ENCODE results near the gene RAB19.

- TF ChIP-seq HNF4G (IDR thresholded peaks at IDR 0.05) (no peak), CTCF (IDR thresholded peaks at IDR 0.05; ENCODE audit: low read depth, low read length, missing input control) (no peak), GABPA (IDR thresholded peaks at IDR 0.05 in 1 of 2, conservative IDR thresholded peaks at IDR 0.05 in 1 of 2) (no peak), ZBTB33 (IDR thresholded peaks at IDR 0.05) (no peak), TAF1 (conservative IDR thresholded peaks at IDR 0.05) (no peak), NR2F2 (IDR thresholded peaks at IDR 0.05) (no peak), RAD21 (IDR thresholded peaks at IDR 0.05) (no peak), SP1 (IDR thresholded peaks at IDR 0.05) (no peak), FOXA2 (IDR thresholded peaks at IDR 0.05) (no peak), JUND (IDR thresholded peaks at IDR 0.05) (no peak), YY1 (IDR thresholded peaks at IDR 0.05) (no peak), RXRA (IDR thresholded peaks at IDR 0.05) (no peak)
- TF ChIP-seq, protein P1, sequence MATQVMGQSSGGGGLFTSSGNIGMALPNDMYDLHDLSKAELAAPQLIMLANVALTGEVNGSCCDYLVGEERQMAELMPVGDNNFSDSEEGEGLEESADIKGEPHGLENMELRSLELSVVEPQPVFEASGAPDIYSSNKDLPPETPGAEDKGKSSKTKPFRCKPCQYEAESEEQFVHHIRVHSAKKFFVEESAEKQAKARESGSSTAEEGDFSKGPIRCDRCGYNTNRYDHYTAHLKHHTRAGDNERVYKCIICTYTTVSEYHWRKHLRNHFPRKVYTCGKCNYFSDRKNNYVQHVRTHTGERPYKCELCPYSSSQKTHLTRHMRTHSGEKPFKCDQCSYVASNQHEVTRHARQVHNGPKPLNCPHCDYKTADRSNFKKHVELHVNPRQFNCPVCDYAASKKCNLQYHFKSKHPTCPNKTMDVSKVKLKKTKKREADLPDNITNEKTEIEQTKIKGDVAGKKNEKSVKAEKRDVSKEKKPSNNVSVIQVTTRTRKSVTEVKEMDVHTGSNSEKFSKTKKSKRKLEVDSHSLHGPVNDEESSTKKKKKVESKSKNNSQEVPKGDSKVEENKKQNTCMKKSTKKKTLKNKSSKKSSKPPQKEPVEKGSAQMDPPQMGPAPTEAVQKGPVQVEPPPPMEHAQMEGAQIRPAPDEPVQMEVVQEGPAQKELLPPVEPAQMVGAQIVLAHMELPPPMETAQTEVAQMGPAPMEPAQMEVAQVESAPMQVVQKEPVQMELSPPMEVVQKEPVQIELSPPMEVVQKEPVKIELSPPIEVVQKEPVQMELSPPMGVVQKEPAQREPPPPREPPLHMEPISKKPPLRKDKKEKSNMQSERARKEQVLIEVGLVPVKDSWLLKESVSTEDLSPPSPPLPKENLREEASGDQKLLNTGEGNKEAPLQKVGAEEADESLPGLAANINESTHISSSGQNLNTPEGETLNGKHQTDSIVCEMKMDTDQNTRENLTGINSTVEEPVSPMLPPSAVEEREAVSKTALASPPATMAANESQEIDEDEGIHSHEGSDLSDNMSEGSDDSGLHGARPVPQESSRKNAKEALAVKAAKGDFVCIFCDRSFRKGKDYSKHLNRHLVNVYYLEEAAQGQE (IDR thresholded peaks at IDR 0.05), result no peak
Measured at GRCh38 chr7:140416560-140416959, 12.7 kb downstream of the RAB19 start.

Data from liver (tissue), 3 donors.